Keratinocyte (primary cell): ENCODE data around the gene ZNF205. TPM values are rescaled to one million over a fixed set of nuclear protein-coding genes. Genes with fewer than 3 reads are reported as not detected.

Experiments
- DNase-seq: peaks from one replicate; pipeline ENCODE4 v3.0.0-alpha.2; 2011; ENCODE audit warnings: low read depth, missing footprints, low spot score
- FAIRE-seq: peaks from 2 replicates; lab custom pipeline; 2011; peaks lifted over from hg19 to GRCh38; lab: Jason Lieb, UNC
- H2AFZ ChIP-seq: 2 replicates; pipeline ENCODE4 v1.6.0; 2012; ENCODE audit warnings: low read length, control low read depth, inconsistent platforms; ENCODE audit not compliant: control insufficient read depth
- H3K27ac ChIP-seq: 2 replicates; pipeline ENCODE4 v1.5.1; 2011; ENCODE audit warnings: low read length; ENCODE audit not compliant: control insufficient read depth, insufficient read depth
- H3K27me3 ChIP-seq: 3 replicates; pipeline ENCODE4 v1.6.0; 2011; ENCODE audit warnings: low read length; ENCODE audit not compliant: control insufficient read depth, insufficient read depth; ENCODE audit errors: extremely low read depth
- H3K36me3 ChIP-seq, 2 experiments: 2 replicates in 1 of 2; 3 replicates in 1 of 2; pipeline ENCODE4 v1.5.1; 2011; ENCODE audit warnings: low read length in 2 of 2, mild to moderate bottlenecking in 1 of 2; ENCODE audit not compliant: control insufficient read depth in 2 of 2, insufficient read depth in 2 of 2; ENCODE audit errors: extremely low read depth in 1 of 2
- H3K4me1 ChIP-seq: 3 replicates; pipeline ENCODE4 v1.5.1; 2011; ENCODE audit warnings: low read length; ENCODE audit not compliant: control insufficient read depth, insufficient read depth; ENCODE audit errors: extremely low read depth
- H3K4me2 ChIP-seq: 3 replicates; pipeline ENCODE4 v1.6.0; 2011; ENCODE audit warnings: low read depth, low read length; ENCODE audit not compliant: control insufficient read depth, insufficient read depth; ENCODE audit errors: extremely low read depth
- H3K4me3 ChIP-seq, 3 experiments: fragments of 200-600 bp in 1 of 3; sonication (generic) in 1 of 3; 2 replicates in 2 of 3; 3 replicates in 1 of 3; pipeline ENCODE4 v1.5.1; 2011 to 2016; ENCODE audit warnings: low read length in 3 of 3, mild to moderate bottlenecking in 3 of 3, control low read depth in 2 of 3, inconsistent platforms in 1 of 3, low read depth in 1 of 3, mixed read lengths in 1 of 3, mixed run types in 1 of 3, moderate library complexity in 1 of 3; ENCODE audit not compliant: control insufficient read depth in 2 of 3, insufficient read depth in 2 of 3; ENCODE audit errors: extremely low read depth in 1 of 3
- H3K79me2 ChIP-seq: 2 replicates; pipeline ENCODE4 v1.6.0; 2012; ENCODE audit warnings: low read length; ENCODE audit not compliant: control insufficient read depth, insufficient read depth
- H3K9ac ChIP-seq: 3 replicates; pipeline ENCODE4 v1.6.0; 2011; ENCODE audit warnings: low read length; ENCODE audit not compliant: control insufficient read depth, insufficient read depth; ENCODE audit errors: extremely low read depth
- H3K9me1 ChIP-seq: 3 replicates; pipeline ENCODE4 v1.6.0; 2011; ENCODE audit warnings: low read length; ENCODE audit not compliant: control insufficient read depth, insufficient read depth; ENCODE audit errors: extremely low read depth
- H3K9me3 ChIP-seq: 2 replicates; pipeline ENCODE4 v1.5.1; 2012; ENCODE audit warnings: low read depth, low read length; ENCODE audit not compliant: control insufficient read depth
- H4K20me1 ChIP-seq: 3 replicates; pipeline ENCODE4 v1.6.0; 2011; ENCODE audit warnings: low read length; ENCODE audit not compliant: control insufficient read depth, insufficient read depth; ENCODE audit errors: extremely low read depth
- CTCF ChIP-seq, 3 experiments: IDR thresholded peaks in 1 of 3; conservative IDR thresholded peaks in 1 of 3; optimal IDR thresholded peaks in 1 of 3; 2 replicates in 2 of 3; 3 replicates in 1 of 3; pipeline versions ENCODE3 to v1.5.1; 2011; ENCODE audit warnings: low read length in 3 of 3, mild to moderate bottlenecking in 3 of 3, moderate library complexity in 2 of 3, control low read depth in 1 of 3, inconsistent platforms in 1 of 3; ENCODE audit not compliant: insufficient read depth in 2 of 3; ENCODE audit errors: extremely low read depth in 1 of 3
- EZH2 ChIP-seq: IDR thresholded peaks from one replicate; pipeline ENCODE4 v1.6.1; 2012; ENCODE audit warnings: inconsistent platforms, mild to moderate bottlenecking, low read length, moderate library complexity
- dilution Hi-C: fragments of 300-500 bp; cut with MboI; formaldehyde crosslinking; loops from one replicate; pipeline ENCODE4 v1.7.0; 2020; ENCODE audit warnings: low sequenced_read_pairs; ENCODE audit not compliant: extremely low pct_ligation_motif_present
- polyA plus RNA-seq, 5 experiments: library from polyadenylated mRNA; depleted of rRNA in 3 of 5; stranded (reverse) in 3 of 5; stranded (forward) in 1 of 5; unstranded in 1 of 5; fragments of >200 nt; gene quantifications; 1 replicate in 1 of 5; 2 replicates in 3 of 5; 3 replicates in 1 of 5; pipeline versions ENCODE4 v1.2.1 to v1.2.3, GENCODE V29; 2011 to 2012; ENCODE audit warnings: missing spikeins in 2 of 5, low read depth in 1 of 5, low replicate concordance in 1 of 5

The ZNF205 gene
- polyA plus RNA-seq, 1 donor (not counting 4 experiments of a cell fraction or from before 2014, with no cell fraction given): 6.0 TPM

- Histone ChIP-seq H4K20me1 (peaks cover 5% of the 10 kb centered on the region), H2AFZ (no peak overlapping the region), H3K27ac (no peak overlapping the region), H3K4me2 (no peak overlapping the region), H3K9me3 (no peaks in the 10 kb centered on the region), H3K27me3 (no peaks in the 10 kb centered on the region), H3K79me2 (no peaks in the 10 kb centered on the region), H3K9ac (no peak overlapping the region), H3K9me1 (no peaks in the 10 kb centered on the region), H3K4me3 (no peak overlapping the region), H3K4me1 (peaks cover 12% of the 10 kb centered on the region), H3K36me3 (no peaks in the 10 kb centered on the region)
- dilution Hi-C loops: no loop called here
- DNase-seq: no peak
- FAIRE-seq: no peak
- no peak for TF ChIP-seq CTCF (optimal IDR thresholded peaks at IDR 0.05 in 1 of 3, IDR thresholded peaks at IDR 0.05 in 1 of 3, conservative IDR thresholded peaks at IDR 0.05 in 1 of 3; ENCODE audit: extremely low read depth in 1 of 3, insufficient read depth in 2 of 3, low read length in 3 of 3)
- no peak for TF ChIP-seq EZH2
Observed at GRCh38 chr16:3155181-3155580, 42.8 kb downstream of the ZNF205 start.

- H2AFZ ChIP-seq: no peak overlapping the region
- FAIRE-seq: no peak
- TF ChIP-seq CTCF (optimal IDR thresholded peaks at IDR 0.05 in 1 of 3, IDR thresholded peaks at IDR 0.05 in 1 of 3, conservative IDR thresholded peaks at IDR 0.05 in 1 of 3; ENCODE audit: extremely low read depth in 1 of 3, insufficient read depth in 2 of 3, low read length in 3 of 3): no peak
- TF ChIP-seq EZH2: no peak
- peaks cover 12% of the 10 kb centered on the region for H3K4me1 ChIP-seq
- H3K79me2 ChIP-seq: no peaks in the 10 kb centered on the region
- no peak overlapping the region for H3K27ac ChIP-seq
- no peak overlapping the region for H3K4me2 ChIP-seq
- H3K36me3 ChIP-seq: no peaks in the 10 kb centered on the region
- dilution Hi-C loops: no loop called here
- H3K27me3 ChIP-seq: no peaks in the 10 kb centered on the region
- peaks cover 5% of the 10 kb centered on the region for H4K20me1 ChIP-seq
- no peak overlapping the region for H3K4me3 ChIP-seq
- H3K9me3 ChIP-seq: no peaks in the 10 kb centered on the region
- DNase-seq: no peak
- no peak overlapping the region for H3K9ac ChIP-seq
- H3K9me1 ChIP-seq: no peaks in the 10 kb centered on the region
Observed at GRCh38 chr16:3155972-3156371, 43.6 kb downstream of the ZNF205 start.
